ENCODE measurements around the gene LTBP2. TPM values are rescaled to one million over a fixed set of nuclear protein-coding genes. Genes with fewer than 3 reads are reported as not detected.

The LTBP2 gene
- total RNA-seq, 1 donor from 2014 or later = 1.9 TPM

DNA sequence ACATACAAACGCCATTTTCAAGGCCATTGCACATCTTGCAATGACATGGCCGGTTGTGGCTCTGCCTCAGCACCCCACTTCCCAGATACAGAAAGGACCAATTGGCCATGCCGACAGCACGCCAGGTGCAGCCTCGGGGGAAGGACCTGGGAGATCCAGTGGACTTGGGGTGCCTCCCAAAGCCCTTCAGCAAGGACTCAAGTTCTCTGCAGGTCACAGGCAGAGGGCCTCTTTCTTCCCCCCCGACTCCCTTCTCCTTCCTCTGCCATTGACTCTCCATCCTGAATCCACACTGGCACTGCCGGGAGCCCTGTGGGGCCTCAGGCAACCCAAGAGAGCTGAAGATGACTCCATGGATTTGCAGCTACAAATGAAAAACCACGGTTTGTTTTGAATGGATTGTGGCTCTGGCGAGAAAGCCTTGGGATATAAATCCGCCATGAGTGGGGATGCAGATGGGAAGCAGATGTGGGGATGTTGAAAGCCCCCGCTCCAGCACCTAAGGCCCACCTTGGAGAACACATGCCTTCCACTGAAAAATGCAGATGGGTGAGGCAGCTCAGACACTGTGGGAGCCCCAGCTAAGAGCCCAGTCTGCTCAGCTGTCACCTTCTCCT is 35.1 kb upstream of the LTBP2 start:
- TF ChIP-seq, protein P1, sequence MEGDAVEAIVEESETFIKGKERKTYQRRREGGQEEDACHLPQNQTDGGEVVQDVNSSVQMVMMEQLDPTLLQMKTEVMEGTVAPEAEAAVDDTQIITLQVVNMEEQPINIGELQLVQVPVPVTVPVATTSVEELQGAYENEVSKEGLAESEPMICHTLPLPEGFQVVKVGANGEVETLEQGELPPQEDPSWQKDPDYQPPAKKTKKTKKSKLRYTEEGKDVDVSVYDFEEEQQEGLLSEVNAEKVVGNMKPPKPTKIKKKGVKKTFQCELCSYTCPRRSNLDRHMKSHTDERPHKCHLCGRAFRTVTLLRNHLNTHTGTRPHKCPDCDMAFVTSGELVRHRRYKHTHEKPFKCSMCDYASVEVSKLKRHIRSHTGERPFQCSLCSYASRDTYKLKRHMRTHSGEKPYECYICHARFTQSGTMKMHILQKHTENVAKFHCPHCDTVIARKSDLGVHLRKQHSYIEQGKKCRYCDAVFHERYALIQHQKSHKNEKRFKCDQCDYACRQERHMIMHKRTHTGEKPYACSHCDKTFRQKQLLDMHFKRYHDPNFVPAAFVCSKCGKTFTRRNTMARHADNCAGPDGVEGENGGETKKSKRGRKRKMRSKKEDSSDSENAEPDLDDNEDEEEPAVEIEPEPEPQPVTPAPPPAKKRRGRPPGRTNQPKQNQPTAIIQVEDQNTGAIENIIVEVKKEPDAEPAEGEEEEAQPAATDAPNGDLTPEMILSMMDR (IDR thresholded peaks at IDR 0.05; ENCODE audit: unreplicated experiment) = no peak
- Mint-ChIP-seq H3K4me1 (ENCODE audit: unreplicated experiment) (peaks cover 13% of the 10 kb centered on the region), H3K9me3 (ENCODE audit: unreplicated experiment) (no peaks in the 10 kb centered on the region), H3K4me3 (ENCODE audit: unreplicated experiment) (no peak overlapping the region), H3K36me3 (ENCODE audit: low read depth, unreplicated experiment) (peaks cover 7% of the 10 kb centered on the region), H3K27me3 (ENCODE audit: unreplicated experiment) (peaks cover 2% of the 10 kb centered on the region), H3K27ac (ENCODE audit: unreplicated experiment) (no peak overlapping the region)
- no peak for DNase-seq (ENCODE audit: low spot score)

DNA sequence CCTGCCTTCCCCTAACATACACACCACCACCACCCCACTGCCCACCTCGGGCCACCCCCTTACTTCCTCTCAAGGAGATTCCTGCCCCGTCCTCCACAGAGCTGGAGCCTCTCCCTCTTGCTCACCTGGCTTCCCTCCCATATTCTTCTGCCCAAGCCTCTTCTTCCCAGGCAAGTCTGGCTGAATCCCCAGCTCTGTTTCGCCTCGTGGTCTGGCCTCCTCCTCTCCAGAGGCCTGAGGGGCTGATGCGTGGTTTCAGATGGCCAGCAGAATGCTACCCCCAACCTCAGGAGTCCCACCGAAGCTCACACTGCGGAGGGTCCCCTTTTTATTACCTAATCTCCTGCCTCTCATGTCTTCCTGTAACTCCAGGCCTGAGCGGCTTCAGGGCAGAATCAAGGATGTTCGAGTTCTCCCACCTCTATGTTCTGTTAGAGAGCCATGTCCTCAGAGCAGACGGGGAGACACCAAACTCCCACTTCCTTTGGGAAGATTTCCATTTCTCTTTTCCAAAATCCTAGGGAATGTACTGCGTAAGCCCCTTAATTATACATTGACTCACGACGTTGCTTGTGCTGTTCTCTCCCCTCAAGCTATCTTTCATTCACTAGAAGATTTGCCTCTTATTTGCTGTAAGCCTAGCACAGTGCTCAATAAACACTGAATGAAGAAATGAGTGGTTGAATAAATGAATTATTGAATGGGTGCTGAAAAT is 33.9 kb upstream of the LTBP2 start:
- TF ChIP-seq, protein P1 (IDR thresholded peaks at IDR 0.05; ENCODE audit: unreplicated experiment) = no peak
- Mint-ChIP-seq H3K4me3 (ENCODE audit: unreplicated experiment) (no peak overlapping the region), H3K4me1 (ENCODE audit: unreplicated experiment) (peaks cover 13% of the 10 kb centered on the region), H3K9me3 (ENCODE audit: unreplicated experiment) (no peaks in the 10 kb centered on the region), H3K27ac (ENCODE audit: unreplicated experiment) (peak overlapping the region; percentile 39), H3K27me3 (ENCODE audit: unreplicated experiment) (peaks cover 6% of the 10 kb centered on the region), H3K36me3 (ENCODE audit: low read depth, unreplicated experiment) (peaks cover 4% of the 10 kb centered on the region)
- no peak for DNase-seq (ENCODE audit: low spot score)

DNA sequence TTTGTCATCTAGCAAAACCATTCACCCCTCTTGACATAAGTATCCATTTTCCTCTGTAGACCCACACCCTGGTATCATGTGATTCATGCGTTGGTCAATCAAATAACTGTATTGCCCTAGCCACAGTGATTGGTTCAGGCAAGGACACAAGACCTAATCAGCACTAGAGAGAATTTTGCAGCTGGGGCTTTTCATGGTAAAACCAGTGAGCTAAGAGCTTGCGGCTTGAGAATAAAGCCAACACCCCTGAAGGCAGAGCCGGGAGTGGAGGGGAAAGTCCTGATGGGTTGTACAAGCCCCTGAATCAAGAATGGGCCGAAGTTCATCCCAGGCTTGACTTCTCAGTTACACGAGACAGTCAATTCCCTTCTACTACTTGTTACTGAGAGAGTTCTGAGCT is 33.2 kb upstream of the LTBP2 start:
- TF ChIP-seq, protein P1 (IDR thresholded peaks at IDR 0.05; ENCODE audit: unreplicated experiment) = no peak
- Mint-ChIP-seq H3K4me3 (ENCODE audit: unreplicated experiment) (no peak overlapping the region), H3K9me3 (ENCODE audit: unreplicated experiment) (no peaks in the 10 kb centered on the region), H3K4me1 (ENCODE audit: unreplicated experiment) (peaks cover 10% of the 10 kb centered on the region), H3K27ac (ENCODE audit: unreplicated experiment) (peak overlapping the region; percentile 39), H3K36me3 (ENCODE audit: low read depth, unreplicated experiment) (peaks cover 4% of the 10 kb centered on the region), H3K27me3 (ENCODE audit: unreplicated experiment) (peaks cover 6% of the 10 kb centered on the region)
- no peak for DNase-seq (ENCODE audit: low spot score)

DNA sequence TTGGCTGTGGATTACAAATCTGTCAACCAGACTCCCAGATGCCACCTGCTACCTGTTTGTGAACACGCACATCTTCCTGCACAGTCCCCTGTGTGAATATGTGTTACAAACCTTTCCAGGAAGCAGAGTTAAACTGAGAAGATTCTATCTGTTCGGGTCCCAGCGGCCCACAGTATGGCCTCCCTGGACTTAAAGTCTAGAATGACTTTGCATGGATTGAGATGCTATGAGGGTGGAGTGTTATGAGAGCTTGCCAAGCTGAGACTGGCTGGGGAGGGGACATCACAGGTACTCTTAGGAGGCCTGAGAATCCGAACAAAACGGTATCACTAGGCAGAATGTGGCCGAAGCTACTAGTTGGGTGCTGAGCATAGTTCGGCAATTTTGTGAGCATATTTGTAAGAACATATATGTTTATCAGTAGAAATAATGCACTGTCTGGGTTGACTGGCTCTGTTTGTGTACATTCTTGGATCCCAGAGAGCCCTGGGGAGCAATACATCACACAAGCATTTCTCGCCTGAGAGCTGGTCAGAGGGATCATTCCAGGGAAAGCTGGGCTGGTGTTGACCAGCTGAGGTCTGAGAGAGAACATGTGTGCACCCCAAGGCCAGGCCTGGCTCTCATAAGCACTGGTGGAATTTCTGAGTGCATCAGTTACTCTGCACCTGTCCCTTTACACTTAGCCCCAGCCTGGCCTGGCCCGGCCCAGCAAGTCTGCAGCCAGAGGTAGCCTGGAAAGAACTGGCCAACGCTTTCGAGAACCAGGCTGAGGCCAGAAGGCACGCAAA is 29.8 kb upstream of the LTBP2 start:
- Mint-ChIP-seq H3K4me1 (ENCODE audit: unreplicated experiment) (peaks cover 14% of the 10 kb centered on the region), H3K9me3 (ENCODE audit: unreplicated experiment) (no peaks in the 10 kb centered on the region), H3K27me3 (ENCODE audit: unreplicated experiment) (peaks cover 6% of the 10 kb centered on the region), H3K4me3 (ENCODE audit: unreplicated experiment) (no peak overlapping the region), H3K36me3 (ENCODE audit: low read depth, unreplicated experiment) (no peaks in the 10 kb centered on the region), H3K27ac (ENCODE audit: unreplicated experiment) (no peak overlapping the region)
- DNase-seq (ENCODE audit: low spot score) = no peak
- TF ChIP-seq, protein P1 (IDR thresholded peaks at IDR 0.05; ENCODE audit: unreplicated experiment) = no peak
